Mucosa of stomach (tissue), 1 donor: ENCODE results near the gene ALG8.
"Not testable (repeated sequence)": the region's sequence is repeated elsewhere in the genome, so short reads cannot be mapped to it uniquely, and the experiment has no call there.

ENCODE experiments used
- H3K27me3 ChIP-seq: one replicate; pipeline ENCODE4 v1.7.0; 2013; ENCODE audit warnings: mild to moderate bottlenecking, low read length; ENCODE audit not compliant: control insufficient read depth, insufficient read depth
- H3K36me3 ChIP-seq: one replicate; pipeline ENCODE4 v1.7.0; 2013; ENCODE audit warnings: low read length; ENCODE audit not compliant: control insufficient read depth, insufficient read depth
- H3K4me1 ChIP-seq: one replicate; pipeline ENCODE4 v1.7.0; 2013; ENCODE audit warnings: mild to moderate bottlenecking, low read length; ENCODE audit not compliant: control insufficient read depth, insufficient read depth
- H3K4me3 ChIP-seq: one replicate; pipeline ENCODE4 v1.7.0; 2013; ENCODE audit warnings: low read length
- H3K9ac ChIP-seq: one replicate; pipeline ENCODE4 v1.7.0; 2013; ENCODE audit warnings: mild to moderate bottlenecking, low read length, moderate library complexity
- H3K9me3 ChIP-seq: one replicate; pipeline ENCODE4 v1.7.0; 2013; ENCODE audit warnings: mild to moderate bottlenecking, low read length, moderate library complexity; ENCODE audit not compliant: control insufficient read depth
- donor health status: Pancreatic carcinoma.

Gene ALG8

DNA sequence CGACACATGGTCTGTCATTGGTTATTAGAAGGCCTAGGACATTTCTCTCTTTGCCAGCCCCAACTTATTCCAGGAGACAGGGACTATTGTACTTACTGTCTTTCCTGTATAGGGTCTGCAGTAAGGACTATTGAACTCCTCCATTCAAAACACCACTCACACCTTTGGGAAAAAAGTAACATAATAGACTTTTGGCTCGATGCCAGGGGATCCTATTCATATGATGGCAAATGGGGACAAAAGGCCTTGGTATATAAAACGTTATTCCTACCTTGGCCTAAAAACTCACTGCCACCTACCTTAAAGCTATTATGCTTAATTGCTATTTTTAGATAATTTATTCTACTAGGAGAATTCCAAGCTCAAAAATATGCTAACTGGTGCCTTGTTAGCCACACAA is 53.5 kb downstream of the ALG8 start:
- H3K9me3 ChIP-seq, result no peaks in the 10 kb centered on the region
- H3K27me3 ChIP-seq, result no peaks in the 10 kb centered on the region
- no peak overlapping the region for H3K9ac ChIP-seq
- no peak overlapping the region for H3K4me3 ChIP-seq
- no peaks in the 10 kb centered on the region for H3K36me3 ChIP-seq
- peaks cover 7% of the 10 kb centered on the region for H3K4me1 ChIP-seq

DNA sequence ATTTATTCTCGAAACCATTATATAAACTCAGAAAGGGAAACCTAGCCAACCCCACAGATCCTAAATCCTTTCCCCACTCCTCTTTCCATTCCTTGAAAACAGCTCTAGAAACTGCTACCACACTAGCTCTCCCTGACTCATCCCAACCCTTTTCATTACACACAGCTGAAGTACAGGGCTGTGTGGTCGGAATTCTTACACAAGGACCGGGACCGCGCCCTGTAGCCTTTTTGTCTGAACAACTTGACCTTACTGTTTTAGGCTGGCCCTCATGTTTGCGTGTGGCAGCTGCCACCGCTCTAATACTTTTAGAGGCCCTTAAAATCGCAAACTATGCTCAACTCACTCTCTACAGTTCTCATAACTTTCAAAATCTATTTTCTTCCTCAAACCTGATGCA is 54.9 kb downstream of the ALG8 start:
- not testable (repeated sequence) for H3K4me3 ChIP-seq

DNA sequence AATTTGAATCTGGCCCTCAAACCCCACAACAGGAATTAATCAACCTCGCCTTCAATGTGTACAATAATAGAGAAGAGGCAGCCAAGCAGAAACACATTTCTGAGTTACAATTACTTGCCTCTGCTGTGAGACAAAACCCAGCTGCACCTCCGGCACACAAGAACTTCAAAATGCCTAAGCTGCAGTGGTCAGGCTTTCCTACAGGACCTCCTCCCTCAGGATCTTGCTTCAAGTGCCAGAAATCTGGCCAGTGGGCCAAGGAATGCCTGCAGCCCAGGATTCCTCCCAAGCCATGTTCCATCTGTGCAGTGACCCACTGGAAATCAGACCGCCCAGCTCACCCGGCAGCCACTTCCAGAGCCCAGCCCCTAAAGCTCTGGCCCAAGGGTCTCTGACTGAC is 56.4 kb downstream of the ALG8 start:
- Histone ChIP-seq H3K27me3 (no peaks in the 10 kb centered on the region), H3K4me1 (peaks cover 4% of the 10 kb centered on the region), H3K9me3 (no peaks in the 10 kb centered on the region), H3K9ac (no peak overlapping the region), H3K4me3 (no peak overlapping the region), H3K36me3 (no peaks in the 10 kb centered on the region)

More for the DNA sequence above, 54.9 kb downstream of the ALG8 start:
- not testable (repeated sequence) for H3K27me3 ChIP-seq, H3K9ac ChIP-seq, H3K9me3 ChIP-seq, H3K36me3 ChIP-seq, H3K4me1 ChIP-seq

DNA sequence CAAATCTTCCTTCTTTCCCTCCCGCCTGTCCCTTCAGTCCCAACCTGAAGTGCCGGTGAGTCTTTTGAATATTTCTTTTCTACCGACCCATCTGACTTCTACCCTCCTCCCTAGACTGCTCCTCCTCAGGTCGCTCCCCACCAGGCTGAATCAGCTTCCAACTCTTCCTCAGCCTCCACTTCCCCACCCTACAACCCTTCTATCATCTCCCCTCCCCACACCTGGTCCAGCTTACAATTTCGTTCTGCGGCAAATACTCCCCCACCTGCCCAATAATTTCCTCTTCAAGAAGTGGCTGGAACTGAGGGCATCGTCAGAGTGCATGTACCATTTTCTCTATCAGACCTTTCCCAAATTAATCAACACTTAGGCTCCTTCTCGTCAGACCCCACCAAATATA is 57.3 kb downstream of the ALG8 start:
- Histone ChIP-seq H3K36me3 (no peaks in the 10 kb centered on the region), H3K9ac (no peak overlapping the region), H3K4me1 (peaks cover 8% of the 10 kb centered on the region), H3K9me3 (no peaks in the 10 kb centered on the region), H3K4me3 (no peak overlapping the region), H3K27me3 (no peaks in the 10 kb centered on the region)

DNA sequence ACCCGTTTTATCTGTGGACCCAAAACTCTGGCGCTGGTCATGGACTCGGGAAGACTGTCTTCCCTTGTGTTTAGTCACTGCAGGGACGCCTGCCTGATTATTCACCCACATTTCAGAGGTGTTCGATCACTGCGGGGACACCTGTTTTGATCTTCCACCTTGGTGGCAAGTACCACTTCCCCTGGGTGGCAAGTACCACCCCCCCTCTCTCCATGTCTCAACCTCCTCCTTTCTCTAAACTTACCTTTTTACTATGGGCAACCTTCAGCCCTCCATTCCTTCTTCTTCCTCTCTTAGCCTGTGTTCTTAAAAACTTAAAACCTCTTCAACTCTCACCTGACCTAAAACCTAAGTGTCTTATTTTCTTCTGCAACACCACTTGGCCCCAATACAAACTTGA is 57.8 kb downstream of the ALG8 start:
- H3K9me3 ChIP-seq, result no peaks in the 10 kb centered on the region
- no peak overlapping the region for H3K4me3 ChIP-seq
- H3K4me1 ChIP-seq, result peaks cover 13% of the 10 kb centered on the region
- no peaks in the 10 kb centered on the region for H3K36me3 ChIP-seq
- H3K9ac ChIP-seq, result no peak overlapping the region
- no peaks in the 10 kb centered on the region for H3K27me3 ChIP-seq

DNA sequence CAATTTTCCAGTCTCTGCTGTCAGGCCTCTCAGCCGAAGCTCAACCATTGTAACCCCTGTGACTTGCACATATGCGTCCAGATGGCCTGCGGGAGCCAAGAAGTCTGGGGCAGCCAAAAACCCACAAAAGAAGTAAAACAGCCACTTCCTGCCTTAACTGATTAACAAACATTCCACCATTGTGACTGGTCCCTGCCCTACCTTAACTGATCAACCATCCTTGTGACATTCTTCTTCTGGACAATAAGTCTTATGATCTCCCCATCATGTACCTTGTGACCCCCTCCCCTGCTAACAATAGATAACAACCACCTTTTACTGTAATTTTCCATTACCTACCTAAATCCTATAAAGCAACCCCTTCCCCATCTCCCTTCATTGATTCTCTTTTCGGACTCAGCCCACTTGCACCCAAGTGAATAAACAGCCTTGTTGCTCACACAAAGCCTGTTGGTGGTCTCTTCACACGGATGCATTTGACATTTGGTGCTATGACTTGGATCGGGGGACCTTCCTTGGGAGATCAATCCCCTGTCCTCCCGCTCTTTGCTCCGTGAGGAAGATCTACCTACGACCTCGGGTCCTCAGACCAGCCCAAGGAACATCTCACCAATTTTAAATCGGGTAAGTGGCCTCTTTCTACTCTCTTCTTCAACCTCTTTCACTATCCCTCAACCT is 58.5 kb downstream of the ALG8 start:
- H3K9me3 ChIP-seq, result no peaks in the 10 kb centered on the region
- H3K36me3 ChIP-seq, result no peaks in the 10 kb centered on the region
- no peak overlapping the region for H3K9ac ChIP-seq
- peaks cover 14% of the 10 kb centered on the region for H3K4me1 ChIP-seq
- H3K27me3 ChIP-seq, result no peaks in the 10 kb centered on the region
- H3K4me3 ChIP-seq, result no peak overlapping the region

DNA sequence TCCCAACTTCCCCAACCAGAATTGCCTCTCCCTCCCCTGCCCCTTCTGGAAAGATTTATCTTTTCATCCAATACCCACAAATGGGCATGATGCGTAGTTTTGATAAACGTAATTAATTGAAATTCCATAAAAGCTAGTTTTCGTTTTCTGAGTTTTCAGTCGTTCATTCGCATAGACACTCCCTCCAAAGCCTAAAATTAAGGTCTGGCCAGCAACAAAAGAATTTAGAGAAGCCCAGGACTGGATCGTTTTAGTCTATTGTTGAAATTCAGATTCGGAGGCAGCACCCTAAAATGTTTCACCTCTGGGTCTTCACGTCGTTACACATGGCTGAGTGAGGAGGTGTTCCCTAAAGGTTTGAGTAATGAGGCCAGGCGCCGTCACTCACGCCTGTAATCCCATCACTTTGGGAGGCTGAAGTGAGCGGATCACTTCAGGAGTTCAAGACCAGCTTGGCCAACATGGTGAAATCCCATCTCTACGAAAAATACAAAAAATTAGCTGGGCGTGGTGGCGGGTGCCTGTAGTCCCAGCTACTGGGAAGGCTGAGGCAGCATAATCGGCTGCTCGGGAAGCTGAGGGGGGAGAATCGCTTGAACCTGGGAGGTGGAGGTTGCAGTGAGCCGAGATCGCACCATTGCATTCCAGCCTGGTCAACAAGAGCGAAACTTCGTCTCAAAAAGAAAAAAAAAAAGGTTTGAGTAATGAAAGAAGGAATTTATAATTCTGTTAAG is 59.2 kb downstream of the ALG8 start:
- Histone ChIP-seq H3K9me3 (no peaks in the 10 kb centered on the region), H3K4me1 (peaks cover 14% of the 10 kb centered on the region), H3K27me3 (no peaks in the 10 kb centered on the region), H3K4me3 (peak overlapping the region; percentile 85), H3K9ac (peak overlapping the region; percentile 90), H3K36me3 (no peaks in the 10 kb centered on the region)

DNA sequence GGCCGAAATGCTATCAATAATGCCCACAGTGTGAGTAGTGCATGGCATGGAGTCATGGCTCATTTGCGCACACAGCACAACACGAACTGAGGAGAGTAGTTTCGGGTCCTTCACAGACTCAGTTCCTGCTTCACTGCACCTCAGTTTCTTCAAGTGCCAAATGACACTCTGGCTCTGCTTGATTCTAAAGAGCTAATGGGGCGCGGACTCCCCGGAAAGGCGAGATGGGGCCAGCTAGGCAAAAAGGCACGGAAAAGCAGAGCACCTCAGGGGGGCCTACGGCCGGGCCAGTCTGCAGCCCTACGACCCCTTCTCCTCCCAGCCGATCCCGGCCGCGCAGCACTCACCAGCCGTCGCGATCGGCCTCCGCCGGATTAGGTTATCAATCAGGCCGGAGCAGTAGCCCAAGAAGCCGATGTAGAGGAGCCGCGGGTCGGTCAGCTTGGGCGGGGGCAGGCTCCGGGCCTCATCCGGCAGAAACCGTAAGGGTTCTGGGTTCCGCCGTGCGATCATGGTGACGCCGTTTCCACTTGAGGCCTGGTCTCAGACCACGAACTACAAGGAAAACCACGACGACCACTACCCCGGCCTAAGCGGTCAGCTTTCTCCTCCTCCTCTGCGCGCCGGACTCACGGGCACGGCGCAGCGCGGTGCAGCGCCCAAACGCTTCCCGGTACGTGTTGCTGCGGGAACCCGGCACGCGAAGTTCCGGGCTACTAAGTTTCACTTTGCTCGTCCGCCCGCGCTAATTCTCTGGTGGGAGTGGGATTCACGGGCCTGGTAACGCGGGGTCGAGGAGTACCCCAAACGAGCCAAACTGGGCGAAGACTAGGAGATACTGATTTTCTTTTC is 60.0 kb downstream of the ALG8 start, which contains the start of gene NDUFC2:
TSS of gene NDUFC2 (minus strand) at position 631 of the 852 bp plus-strand sequence. CDS start at position 513, 118 bp downstream.
- H3K9me3 ChIP-seq, result no peaks in the 10 kb centered on the region
- H3K4me3 ChIP-seq, result peak within 1 kb of the TSS; percentile 85
- H3K27me3 ChIP-seq, result no peaks in the 10 kb centered on the region
- no peaks in the 10 kb centered on the region for H3K36me3 ChIP-seq
- H3K9ac ChIP-seq, result peak within 1 kb of the TSS; percentile 90
- H3K4me1 ChIP-seq, result peaks cover 18% of the 10 kb centered on the region

DNA sequence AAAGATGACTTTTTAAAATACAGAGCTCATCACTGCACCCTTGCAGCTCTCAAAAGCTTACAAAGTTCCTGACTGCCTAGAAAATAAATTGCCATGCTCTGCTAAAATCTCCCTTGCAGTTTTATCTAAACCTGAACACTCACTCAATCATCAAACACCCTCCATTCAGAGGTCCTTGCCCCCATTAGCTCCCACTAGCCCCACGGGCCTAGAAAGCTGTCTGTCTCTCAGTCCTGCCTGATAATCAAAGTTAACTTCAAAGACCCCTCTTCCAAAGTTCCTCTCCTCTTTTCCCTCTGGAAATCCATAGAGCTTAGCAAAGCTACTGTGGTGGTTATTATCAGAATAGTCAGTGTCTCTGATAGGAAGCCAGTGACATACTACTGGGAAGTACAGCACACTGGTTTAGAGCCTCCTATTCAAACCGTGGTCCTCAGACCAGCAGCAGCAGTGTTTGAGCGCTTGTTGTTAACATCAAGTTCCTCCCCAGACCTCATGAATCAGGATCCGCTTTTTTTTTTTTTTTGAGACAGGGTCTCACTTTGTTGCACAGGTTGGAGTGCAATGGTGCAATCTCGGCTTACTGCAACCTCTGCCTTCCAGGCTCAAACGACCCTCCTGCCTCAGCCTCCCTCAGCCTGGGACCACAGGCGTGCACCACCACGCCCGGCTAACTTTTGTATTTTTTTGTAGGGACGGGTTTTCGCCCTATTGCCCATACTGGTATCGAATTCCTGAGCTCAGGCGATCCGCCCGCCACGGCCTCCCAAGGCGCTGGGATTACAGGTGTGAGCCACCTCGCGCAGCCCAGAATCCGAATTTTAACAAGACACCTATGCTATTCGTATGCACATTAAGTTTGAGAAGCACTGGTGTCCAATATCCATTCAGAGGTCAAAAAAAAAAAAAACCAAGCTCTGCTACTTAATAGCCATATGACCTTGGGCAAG is 60.9 kb downstream of the ALG8 start:
- peak overlapping the region; percentile 85 for H3K4me3 ChIP-seq
- H3K9me3 ChIP-seq, result no peaks in the 10 kb centered on the region
- H3K4me1 ChIP-seq, result peaks cover 18% of the 10 kb centered on the region
- H3K27me3 ChIP-seq, result no peaks in the 10 kb centered on the region
- H3K36me3 ChIP-seq, result no peaks in the 10 kb centered on the region
- H3K9ac ChIP-seq, result peak overlapping the region; percentile 90

DNA sequence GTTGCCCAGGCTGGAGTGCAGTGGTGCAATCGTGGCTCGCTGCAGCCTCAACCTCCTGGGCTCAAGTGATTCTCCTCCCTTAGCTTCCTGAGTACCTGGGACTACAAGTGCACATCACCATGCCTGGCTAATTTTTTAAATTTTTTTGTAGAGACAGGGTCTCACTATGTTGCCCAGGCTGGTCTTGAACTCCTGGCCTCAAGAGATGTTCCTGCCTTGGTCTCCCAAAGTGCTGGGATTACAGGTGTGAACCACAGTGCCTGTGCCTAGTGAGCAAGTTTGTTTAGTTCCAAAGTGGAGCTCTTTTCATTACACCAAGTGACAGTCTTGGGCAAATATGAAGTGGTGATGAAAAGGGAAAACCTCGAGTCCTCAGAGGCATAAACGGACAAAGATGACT is 61.8 kb downstream of the ALG8 start:
- H3K9ac ChIP-seq, H3K9me3 ChIP-seq, H3K27me3 ChIP-seq, H3K4me3 ChIP-seq, H3K36me3 ChIP-seq: not testable (repeated sequence)
- peaks cover 18% of the 10 kb centered on the region for H3K4me1 ChIP-seq

DNA sequence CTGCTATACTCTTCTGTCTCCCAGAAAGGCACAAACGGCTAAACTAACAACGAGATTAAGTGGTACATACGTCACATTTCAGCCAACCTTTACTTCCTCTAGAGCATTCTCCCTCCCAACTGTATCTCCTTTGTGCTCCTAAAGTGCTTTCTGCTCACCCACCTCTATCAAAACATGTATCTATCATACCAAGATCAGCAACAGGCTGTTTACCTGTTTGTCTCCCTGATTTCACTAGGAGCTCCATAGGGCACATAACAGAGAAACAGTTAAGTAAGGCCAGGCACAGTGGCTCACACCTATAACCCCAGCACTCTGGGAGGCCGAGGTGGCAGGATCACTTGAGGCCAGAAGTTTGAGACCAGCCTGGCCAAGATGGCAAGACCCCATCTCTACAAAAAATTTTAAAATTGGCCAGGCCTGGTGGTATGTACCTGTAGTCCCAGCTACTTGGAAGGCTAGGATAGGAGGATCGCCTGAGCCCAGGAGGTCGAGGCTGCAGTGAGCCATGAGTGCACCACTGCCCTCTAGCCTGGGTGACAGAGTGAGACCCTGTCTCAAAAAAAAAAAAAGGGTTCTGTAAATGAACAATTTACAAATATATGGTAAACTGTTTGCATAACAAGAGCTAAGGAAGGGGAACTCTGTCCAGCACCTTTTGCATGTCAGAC is 62.6 kb downstream of the ALG8 start:
- Histone ChIP-seq H3K4me1 (peaks cover 18% of the 10 kb centered on the region), H3K9ac (no peak overlapping the region), H3K4me3 (no peak overlapping the region)

More for the DNA sequence above, 62.6 kb downstream of the ALG8 start:
- Histone ChIP-seq H3K9me3 (no peaks in the 10 kb centered on the region), H3K36me3 (no peaks in the 10 kb centered on the region), H3K27me3 (no peaks in the 10 kb centered on the region)
